ENCODE measurements around the gene PDCD1. TPM values are rescaled to one million over a fixed set of nuclear protein-coding genes. Genes with fewer than 3 reads are reported as not detected.

Gene PDCD1
- total and polyA plus RNA-seq, 2 of the 13 experiments (the other 11 are each of a cell fraction or from before 2014, with no cell fraction given), result 0.04 TPM; not detected in 1

DNA sequence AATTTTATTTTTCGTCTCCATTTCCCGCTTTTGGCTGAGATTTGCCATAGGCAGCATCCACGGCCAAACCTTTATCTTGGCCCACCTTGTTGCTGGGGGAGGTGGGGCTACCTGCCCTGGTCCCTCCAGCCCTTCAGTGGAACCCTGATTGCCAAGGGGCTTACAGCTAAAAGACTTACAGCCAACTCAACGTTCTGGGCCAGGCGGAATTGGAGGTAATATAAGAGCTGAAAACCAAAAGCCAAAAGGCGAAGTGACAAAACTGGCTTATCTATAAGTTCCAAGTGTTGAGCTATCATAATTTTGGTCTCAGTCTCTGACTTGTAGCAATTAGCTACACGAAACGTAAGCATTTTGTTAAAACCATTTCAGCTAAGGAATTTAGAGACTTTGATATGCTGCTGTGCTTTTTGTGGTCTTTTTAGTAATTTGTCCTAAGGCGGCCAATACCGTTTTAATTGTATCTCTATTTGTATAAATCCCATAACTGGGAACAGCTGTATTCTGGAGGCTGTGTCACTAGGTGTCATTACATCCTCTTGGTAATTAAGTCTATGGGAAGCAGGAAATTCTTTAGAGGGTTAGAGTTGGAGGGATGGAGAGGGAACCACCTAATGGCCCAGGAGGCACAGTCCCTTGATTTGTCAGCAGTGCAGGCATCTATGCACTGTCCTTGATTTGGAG lies 24.0 kb downstream of the PDCD1 start:
- ChIA-PET CTCF (ENCODE audit: low intra/inter-chr PET ratio, low total read pairs) (no interaction called here), POLR2A (interaction anchor here (0.9 kb wide), 1 partner anchor 26 kb away, joined by 3 read pairs; the partner anchor contains the start of gene NEU4)
- Histone ChIP-seq H2AFZ (ENCODE audit: low read length) (no peak overlapping the region), H3K4me3 (replicated peaks in 1 of 3; ENCODE audit: insufficient read depth in 1 of 3, low read depth in 2 of 3, low read length in 3 of 3) (no peak overlapping the region), H3K27me3 (ENCODE audit: control insufficient read depth in 1 of 2, insufficient read depth in 2 of 2, low read length in 2 of 2) (peaks cover 0 to 41% of the 10 kb centered on the region in 2 experiments; a peak in 4 of 5 replicates), H3K27ac (ENCODE audit: extremely low read length, insufficient read depth, low read length) (no peak overlapping the region), H3K4me2 (ENCODE audit: low read depth, low read length) (no peak overlapping the region), H3K79me2 (ENCODE audit: insufficient read depth, low read length) (no peaks in the 10 kb centered on the region), H4K20me1 (ENCODE audit: insufficient read depth, low read length) (no peaks in the 10 kb centered on the region), H3K9ac (ENCODE audit: insufficient read depth, low read depth, low read length) (no peak overlapping the region), H3K9me3 (ENCODE audit: low read length) (no peaks in the 10 kb centered on the region), H3K36me3 (replicated peaks in 1 of 2; ENCODE audit: control insufficient read depth in 1 of 2, insufficient read depth in 2 of 2, low read length in 2 of 2) (no peaks in the 10 kb centered on the region), H3K4me1 (ENCODE audit: insufficient read depth, low read length) (peaks cover 7% of the 10 kb centered on the region; the same call in 1 of the 2 replicates)
- intact Hi-C loops (cut with micrococcal nuclease; ENCODE audit: unreplicated experiment), result no loop called here
- TF ChIP-seq ZNF619 (CRISPR knock-in tag; IDR thresholded peaks at IDR 0.05), result no peak
- no peak for TF ChIP-seq SNAI1 (CRISPR knock-in tag; IDR thresholded peaks at IDR 0.05; ENCODE audit: borderline replicate concordance)
- TF ChIP-seq, protein P1, sequence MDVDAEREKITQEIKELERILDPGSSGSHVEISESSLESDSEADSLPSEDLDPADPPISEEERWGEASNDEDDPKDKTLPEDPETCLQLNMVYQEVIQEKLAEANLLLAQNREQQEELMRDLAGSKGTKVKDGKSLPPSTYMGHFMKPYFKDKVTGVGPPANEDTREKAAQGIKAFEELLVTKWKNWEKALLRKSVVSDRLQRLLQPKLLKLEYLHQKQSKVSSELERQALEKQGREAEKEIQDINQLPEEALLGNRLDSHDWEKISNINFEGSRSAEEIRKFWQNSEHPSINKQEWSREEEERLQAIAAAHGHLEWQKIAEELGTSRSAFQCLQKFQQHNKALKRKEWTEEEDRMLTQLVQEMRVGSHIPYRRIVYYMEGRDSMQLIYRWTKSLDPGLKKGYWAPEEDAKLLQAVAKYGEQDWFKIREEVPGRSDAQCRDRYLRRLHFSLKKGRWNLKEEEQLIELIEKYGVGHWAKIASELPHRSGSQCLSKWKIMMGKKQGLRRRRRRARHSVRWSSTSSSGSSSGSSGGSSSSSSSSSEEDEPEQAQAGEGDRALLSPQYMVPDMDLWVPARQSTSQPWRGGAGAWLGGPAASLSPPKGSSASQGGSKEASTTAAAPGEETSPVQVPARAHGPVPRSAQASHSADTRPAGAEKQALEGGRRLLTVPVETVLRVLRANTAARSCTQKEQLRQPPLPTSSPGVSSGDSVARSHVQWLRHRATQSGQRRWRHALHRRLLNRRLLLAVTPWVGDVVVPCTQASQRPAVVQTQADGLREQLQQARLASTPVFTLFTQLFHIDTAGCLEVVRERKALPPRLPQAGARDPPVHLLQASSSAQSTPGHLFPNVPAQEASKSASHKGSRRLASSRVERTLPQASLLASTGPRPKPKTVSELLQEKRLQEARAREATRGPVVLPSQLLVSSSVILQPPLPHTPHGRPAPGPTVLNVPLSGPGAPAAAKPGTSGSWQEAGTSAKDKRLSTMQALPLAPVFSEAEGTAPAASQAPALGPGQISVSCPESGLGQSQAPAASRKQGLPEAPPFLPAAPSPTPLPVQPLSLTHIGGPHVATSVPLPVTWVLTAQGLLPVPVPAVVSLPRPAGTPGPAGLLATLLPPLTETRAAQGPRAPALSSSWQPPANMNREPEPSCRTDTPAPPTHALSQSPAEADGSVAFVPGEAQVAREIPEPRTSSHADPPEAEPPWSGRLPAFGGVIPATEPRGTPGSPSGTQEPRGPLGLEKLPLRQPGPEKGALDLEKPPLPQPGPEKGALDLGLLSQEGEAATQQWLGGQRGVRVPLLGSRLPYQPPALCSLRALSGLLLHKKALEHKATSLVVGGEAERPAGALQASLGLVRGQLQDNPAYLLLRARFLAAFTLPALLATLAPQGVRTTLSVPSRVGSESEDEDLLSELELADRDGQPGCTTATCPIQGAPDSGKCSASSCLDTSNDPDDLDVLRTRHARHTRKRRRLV (CRISPR knock-in tag; IDR thresholded peaks at IDR 0.05), result no peak
- TF ChIP-seq ZNF468 (CRISPR knock-in tag; IDR thresholded peaks at IDR 0.05), result no peak
- TF ChIP-seq, protein P2, sequence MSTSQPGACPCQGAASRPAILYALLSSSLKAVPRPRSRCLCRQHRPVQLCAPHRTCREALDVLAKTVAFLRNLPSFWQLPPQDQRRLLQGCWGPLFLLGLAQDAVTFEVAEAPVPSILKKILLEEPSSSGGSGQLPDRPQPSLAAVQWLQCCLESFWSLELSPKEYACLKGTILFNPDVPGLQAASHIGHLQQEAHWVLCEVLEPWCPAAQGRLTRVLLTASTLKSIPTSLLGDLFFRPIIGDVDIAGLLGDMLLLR (CRISPR knock-in tag; IDR thresholded peaks at IDR 0.05), result no peak
- no peak for TF ChIP-seq IRF2 (CRISPR knock-in tag; IDR thresholded peaks at IDR 0.05)
- TF ChIP-seq ZNF333 (CRISPR knock-in tag; IDR thresholded peaks at IDR 0.05; ENCODE audit: borderline replicate concordance), result no peak
- no peak for TF ChIP-seq ZKSCAN5 (CRISPR knock-in tag; IDR thresholded peaks at IDR 0.05)
- no peak for TF ChIP-seq ZNF33A (CRISPR knock-in tag; IDR thresholded peaks at IDR 0.05; ENCODE audit: borderline replicate concordance)
- no peak for TF ChIP-seq MXI1 (IDR thresholded peaks at IDR 0.05; ENCODE audit: borderline replicate concordance, low read depth, low read length)
- no peak for TF ChIP-seq ZEB1 (IDR thresholded peaks at IDR 0.05; ENCODE audit: insufficient replicate concordance, low read depth)
- TF ChIP-seq RFXANK (CRISPR knock-in tag; IDR thresholded peaks at IDR 0.05), result no peak
- TF ChIP-seq KAT7 (CRISPR knock-in tag; IDR thresholded peaks at IDR 0.05; ENCODE audit: borderline replicate concordance), result no peak
- no peak for TF ChIP-seq MED1 (CRISPR knock-in tag; IDR thresholded peaks at IDR 0.05)
- in situ Hi-C loops (cut with HindIII; ENCODE audit: extremely low pct_ligation_motif_present, low pct_unique_long_range_greater_than_20kb), result no loop called here
- FAIRE-seq, result no peak
- BruUV-seq (replicated peaks), result no TSS peak
- no peak for DNase-seq (ENCODE audit: low spot score)
- ATAC-seq, result no peak
- 72% methylated on average over 10 of the region's 10 CpGs for WGBS (ENCODE audit: low lambda C conversion rate)
